Cerebellar cortex (tissue), 1 donor: ENCODE results near the gene ASPM.
"Not testable (repeated sequence)": the region's sequence is repeated elsewhere in the genome, so short reads cannot be mapped to it uniquely, and the experiment has no call there.

Experiments
- DNase-seq: peaks from one replicate; pipeline ENCODE4 v3.0.0-alpha.2; 2015; ENCODE audit warnings: low spot score

The ASPM gene

DNA sequence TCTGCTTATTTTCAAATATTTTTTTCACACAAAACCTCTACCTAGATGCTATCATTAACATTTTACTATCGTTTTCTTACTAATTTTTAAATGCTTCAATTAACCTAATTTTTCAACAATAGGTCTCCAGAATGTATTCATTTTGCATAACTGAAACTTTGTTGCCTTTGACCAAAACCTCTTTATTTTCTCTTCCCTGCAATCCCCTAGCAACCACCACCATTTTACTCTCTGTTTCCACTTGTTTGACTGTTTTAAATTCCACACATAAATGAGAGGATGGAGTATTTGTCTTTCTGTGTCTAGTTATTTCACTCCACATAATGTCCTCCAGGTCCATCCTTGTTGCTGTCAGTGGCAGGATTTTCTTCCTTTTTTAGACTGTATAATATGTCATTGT, 69.9 kb downstream of the ASPM start:
- DNase-seq = no peak

- no peak for DNase-seq
Measured at GRCh38 chr1:197073978-197074377, 72.5 kb downstream of the ASPM start.

DNA sequence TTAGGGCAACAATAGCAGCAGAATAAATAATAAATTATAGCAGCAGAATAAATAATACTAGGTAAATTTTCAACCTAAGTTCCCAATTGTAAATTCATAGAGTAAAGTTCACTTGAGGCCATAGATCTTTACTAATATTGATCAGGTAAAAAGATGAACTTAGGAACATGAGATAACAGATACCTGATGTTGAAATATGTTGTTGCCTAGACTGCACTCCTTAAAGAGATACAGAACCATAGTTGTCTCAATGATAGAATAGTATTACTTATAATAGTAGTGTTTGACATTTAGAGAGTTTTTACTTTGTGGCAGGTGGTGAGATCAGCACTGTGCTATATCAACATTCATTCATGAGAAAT, 79.0 kb downstream of the ASPM start:
- DNase-seq = no peak

DNA sequence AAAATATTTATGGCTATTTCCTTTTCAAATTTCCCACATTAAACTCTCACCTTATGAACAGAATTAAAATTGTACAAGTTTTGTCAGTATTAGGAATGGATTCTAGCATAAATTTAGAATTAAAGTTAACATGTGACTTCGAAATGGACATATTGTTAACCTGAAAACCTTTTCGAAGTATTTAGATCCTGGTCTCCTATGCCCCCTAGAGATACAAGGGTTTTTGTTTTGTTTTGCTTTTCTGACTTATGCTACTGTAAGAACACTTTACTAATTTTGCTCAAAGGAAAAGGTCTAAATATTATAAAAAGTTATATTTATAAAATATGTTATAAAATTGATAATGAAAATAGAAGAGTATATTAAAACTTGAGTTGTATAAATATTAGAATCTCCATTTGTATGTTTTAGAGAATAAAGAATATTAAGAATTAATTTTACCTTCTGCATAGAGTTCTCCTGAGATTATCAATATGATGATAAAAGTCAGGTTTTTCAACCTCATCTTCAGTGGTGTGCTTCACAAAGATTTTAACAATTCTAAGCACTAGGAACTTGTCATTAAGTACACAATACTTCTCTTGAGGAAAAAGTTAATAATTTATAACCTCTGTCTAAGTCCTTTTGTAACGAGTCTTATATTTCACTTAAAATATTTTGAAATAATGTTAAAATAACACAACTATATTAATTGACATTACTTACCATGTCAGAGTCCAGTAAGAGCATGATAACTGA, 79.6 kb downstream of the ASPM start, which contains the start of gene F13B:
F13B (minus strand) TSS at position 542 of the 738 bp plus-strand sequence; CDS start at position 505, 37 bp downstream.
- no peak for DNase-seq

DNA sequence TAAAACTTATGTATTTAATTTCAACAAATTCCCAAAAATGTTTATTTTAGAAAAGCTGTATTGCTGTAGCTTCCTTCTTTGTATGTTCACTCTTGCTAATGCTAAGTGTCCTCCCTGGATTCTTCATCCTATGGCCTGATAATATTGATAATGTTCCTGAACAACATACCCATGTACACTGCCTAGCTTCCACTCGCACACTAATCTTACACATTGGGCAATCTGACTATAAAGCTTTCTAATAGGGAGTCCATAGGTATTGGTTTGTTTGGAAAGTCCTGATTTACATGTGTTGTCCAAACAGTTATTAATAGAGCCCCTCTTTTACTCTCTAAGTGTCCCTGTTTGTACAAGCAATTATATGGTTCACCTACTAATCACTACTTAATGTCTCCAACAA, 80.2 kb downstream of the ASPM start:
- DNase-seq = no peak

- no peak for DNase-seq
Measured at GRCh38 chr1:197065559-197065958, 80.9 kb downstream of the ASPM start.

DNA sequence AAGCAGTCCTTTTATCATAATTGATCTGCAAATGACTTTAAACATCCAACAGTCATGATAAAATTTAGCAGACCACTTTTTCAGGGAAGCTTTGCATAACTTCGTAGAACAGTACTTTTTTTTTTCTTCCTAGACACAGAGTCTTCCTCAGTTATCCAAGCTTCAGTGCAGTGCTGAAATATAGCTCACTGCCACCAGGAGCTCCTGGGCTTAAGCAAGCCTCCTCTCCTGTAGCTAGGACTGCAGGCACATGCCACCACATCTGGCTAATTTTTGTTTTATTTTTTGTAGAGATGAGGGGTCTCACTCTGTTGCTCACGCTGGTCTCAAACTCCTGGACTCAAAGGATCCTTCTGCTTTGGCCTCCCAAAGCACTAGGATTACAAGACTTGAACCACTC, 83.3 kb downstream of the ASPM start:
- no peak for DNase-seq

GRCh38 chr1:197062692-197063091, 83.8 kb downstream of the ASPM start:
- DNase-seq = no peak

- DNase-seq = no peak
Measured at GRCh38 chr1:197049100-197049499, 97.4 kb downstream of the ASPM start.

GRCh38 chr1:197042676-197043341, 103.7 kb downstream of the ASPM start:
- no peak for DNase-seq

GRCh38 chr1:197041486-197042353, 104.7 kb downstream of the ASPM start:
- no peak for DNase-seq

DNA sequence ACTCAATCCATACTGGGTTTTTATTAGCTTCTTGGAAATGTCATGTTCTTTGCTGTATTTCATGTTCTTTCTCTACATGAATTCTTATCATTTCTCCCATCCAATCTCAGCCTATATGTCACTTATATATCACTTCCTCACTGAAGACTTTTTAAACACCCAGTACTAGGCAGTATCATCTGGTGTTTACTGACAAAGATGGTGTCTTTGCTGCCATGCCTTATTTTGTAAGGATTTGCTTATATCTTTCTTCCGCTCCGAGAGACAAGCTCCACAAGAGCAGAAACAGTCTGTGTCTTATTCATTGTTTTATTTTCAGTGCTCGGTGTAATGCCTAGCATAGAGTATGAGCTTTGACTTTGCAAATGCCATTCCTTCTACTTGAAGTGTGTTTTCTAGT, 109.6 kb downstream of the ASPM start:
- no peak for DNase-seq

GRCh38 chr1:197034631-197035339, 111.7 kb downstream of the ASPM start:
- DNase-seq = not testable (repeated sequence)
